GM18907 (cell line): ENCODE data around the gene CST8.
A peak's percentile ranks its signal among the peaks of the same experiment; 100 is the strongest.
"Not testable (repeated sequence)": the region's sequence is repeated elsewhere in the genome, so short reads cannot be mapped to it uniquely, and the experiment has no call there.

ENCODE experiments used
- ATAC-seq: cut with Tn5 transposase; IDR thresholded peaks from one replicate; pipeline ENCODE4 v1.9.1; 2021; ENCODE audit warnings: mild to moderate bottlenecking, moderate library complexity; ENCODE audit not compliant: unreplicated experiment

CST8 gene, protein sequence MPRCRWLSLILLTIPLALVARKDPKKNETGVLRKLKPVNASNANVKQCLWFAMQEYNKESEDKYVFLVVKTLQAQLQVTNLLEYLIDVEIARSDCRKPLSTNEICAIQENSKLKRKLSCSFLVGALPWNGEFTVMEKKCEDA

GRCh38 chr20:23490817-23491216 is at the start of gene CST8:
Gene CST8, plus strand, starts transcription at chr20:23491117. Its CDS starts 551 bp downstream, at chr20:23491668.
- ATAC-seq, result no peak

GRCh38 chr20:23441850-23442313 is 49.0 kb upstream of the CST8 start:
- peak; percentile 76 for ATAC-seq

DNA sequence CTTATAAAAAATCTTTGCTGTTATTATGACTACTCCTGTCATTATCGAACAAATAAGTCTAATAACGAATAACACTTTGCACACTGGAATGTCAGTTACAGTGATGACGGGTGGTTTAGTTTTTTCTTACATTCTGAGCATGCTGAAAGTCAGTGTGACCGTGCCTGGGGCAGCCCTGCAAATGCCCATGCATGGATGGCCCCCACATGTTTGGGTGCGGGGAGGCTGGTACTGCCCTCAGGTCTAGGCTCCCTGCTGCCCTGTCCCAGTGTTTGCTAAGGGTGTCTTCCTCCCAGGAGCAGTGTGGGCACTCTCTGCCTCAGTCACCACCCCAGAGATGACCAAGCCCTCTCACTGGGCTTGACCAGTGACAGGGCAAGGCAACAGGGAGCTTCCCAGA is 48.5 kb upstream of the CST8 start:
- no peak for ATAC-seq

DNA sequence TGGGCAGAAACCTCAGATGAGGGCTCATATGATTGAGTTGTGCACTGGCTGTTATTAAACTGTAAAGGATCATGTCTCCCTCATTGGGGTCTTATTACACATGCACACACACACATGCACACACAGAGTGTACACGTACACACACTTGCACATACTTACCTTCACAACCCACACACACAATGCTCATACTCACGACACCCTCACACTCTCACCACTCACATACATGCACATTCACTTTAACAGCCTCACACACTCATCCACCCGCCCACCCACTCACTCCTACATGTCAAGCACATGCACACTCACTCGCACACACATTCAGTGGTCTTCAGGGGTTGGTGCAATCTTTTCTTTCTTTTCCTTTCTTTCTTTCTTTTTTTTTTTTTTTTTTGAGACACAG is 46.1 kb upstream of the CST8 start:
- ATAC-seq, result no peak

- ATAC-seq, result no peak
Observed at GRCh38 chr20:23445596-23446217, 45.2 kb upstream of the CST8 start.

- peak; percentile 69 for ATAC-seq
Observed at GRCh38 chr20:23446505-23446904, 44.4 kb upstream of the CST8 start.

DNA sequence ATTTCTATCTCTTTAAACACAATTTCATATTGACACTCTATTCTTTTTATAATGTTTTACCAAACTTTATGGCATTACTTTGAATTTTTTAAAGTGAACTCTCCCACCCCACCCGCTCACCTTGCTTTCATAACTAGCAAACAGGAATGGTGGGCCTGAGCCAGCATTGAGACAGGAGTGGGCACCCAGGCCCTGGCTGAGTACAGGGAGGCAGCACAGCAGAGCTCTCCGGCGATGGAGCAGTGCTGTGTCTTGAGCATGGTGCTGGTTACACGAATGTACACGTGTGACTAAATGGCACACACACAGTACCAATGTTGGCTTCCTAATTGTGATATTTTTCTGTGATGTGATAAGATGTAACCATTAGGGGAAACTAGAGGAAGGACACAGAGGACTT is 42.8 kb upstream of the CST8 start:
- ATAC-seq, result no peak

DNA sequence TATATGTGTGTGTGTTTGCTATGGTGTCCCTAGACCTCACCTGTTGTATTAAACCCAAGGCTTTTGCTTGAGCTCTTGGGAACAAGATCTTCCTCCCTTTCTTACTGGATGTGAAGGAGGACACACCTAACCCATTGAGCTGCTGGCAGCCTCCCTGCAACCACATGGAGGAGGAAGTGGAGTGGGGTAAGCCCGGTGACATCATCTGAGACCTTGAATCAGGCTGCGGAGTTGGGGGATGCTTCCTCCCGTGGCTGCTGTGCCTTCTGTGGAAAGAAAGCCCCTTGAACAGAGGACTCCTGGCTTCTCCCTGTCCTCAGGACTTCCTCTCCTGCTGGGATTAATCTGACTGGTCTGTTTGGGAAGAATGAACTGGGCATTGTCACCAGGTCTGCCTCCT is 41.5 kb upstream of the CST8 start:
- ATAC-seq, result no peak

- no peak for ATAC-seq
Observed at GRCh38 chr20:23450877-23451276, 40.0 kb upstream of the CST8 start.

- no peak for ATAC-seq
Observed at GRCh38 chr20:23451956-23452487, 38.9 kb upstream of the CST8 start.

DNA sequence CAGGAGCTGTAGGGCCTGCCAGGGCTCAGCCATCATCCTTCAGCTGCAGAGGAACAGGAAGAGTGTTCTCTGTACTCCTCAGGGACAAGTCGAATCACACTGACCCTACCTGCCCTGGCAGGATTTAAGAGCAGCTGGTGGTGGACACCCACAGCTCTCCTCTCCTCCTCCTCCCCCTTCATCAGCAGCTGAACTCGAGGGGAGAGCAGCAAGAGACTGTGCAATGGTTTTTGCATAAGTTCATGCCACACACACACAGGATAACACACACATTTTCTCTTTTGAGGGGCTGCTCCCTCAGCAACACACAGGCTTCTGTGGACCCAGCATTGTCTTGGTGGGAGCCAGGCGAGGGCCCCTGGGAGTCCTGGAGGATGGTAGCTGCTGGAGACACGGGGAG is 38.1 kb upstream of the CST8 start, which contains the start of gene CST11:
Gene CST11, minus strand, starts transcription at position 101 of the 400 bp plus-strand sequence. Its CDS starts 65 bp downstream, at position 36.
- no peak for ATAC-seq

DNA sequence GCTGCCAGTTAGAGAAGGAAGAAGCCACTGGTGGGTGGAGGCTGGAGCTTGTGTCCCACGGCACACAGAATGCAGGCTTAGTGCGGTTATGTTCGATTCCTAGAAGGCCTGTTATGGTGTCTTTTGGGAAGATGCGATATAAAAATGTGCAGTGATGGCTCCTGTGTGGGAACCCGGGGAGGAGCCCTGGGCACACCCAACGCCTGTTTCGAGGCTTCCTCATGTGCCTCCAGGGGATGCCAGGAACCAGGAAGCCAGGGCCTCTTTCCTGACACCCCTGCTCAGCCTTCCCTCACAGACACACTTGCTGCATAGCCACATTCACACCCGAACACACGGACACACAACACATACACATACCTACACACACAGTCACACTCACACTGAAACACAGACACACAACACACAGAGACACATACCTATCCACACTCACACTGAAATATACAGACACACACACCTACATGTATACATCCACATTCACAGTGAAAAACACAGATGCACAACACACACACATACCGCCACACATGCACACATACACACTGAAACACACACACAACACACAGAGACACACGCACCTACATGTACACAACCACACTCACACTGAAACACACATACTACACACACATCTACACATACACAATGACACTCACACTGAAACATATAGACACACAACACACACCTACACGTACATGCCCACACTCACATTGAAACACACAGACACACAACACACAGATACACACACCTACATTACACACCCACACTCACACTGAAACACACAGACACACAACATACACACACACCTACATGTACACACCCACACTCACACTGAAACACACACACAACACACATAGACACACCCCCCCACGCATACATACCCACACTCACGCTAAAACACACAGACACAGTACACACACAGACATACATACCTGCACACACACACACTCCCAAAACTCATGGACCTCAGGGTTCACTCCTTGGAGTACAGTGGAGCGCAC is 37.1 kb upstream of the CST8 start:
- no peak for ATAC-seq

DNA sequence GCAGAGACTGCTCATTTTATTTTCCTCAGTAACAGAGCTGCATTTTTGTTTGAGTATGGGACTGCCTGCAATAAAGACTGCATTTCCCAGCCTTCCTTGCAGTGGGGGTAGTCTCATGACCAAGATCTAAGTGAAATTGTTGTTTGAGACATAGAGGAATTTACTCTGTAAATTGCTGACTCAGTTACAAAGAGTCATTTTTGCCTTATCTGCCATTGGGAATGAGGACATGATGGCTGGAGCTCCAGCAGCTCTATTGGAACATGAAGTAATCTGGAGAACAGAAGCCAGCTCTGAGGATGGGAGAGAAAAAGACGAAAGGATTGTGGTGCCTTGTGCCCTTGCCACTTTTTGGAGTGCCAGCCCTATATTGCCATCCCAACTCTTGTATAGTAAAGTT is 36.1 kb upstream of the CST8 start:
- ATAC-seq, result no peak

- no peak for ATAC-seq
Observed at GRCh38 chr20:23455639-23456038, 35.3 kb upstream of the CST8 start.

- no peak for ATAC-seq
Observed at GRCh38 chr20:23456409-23456808, 34.5 kb upstream of the CST8 start.

- no peak for ATAC-seq
Observed at GRCh38 chr20:23456873-23457272, 34.0 kb upstream of the CST8 start.

DNA sequence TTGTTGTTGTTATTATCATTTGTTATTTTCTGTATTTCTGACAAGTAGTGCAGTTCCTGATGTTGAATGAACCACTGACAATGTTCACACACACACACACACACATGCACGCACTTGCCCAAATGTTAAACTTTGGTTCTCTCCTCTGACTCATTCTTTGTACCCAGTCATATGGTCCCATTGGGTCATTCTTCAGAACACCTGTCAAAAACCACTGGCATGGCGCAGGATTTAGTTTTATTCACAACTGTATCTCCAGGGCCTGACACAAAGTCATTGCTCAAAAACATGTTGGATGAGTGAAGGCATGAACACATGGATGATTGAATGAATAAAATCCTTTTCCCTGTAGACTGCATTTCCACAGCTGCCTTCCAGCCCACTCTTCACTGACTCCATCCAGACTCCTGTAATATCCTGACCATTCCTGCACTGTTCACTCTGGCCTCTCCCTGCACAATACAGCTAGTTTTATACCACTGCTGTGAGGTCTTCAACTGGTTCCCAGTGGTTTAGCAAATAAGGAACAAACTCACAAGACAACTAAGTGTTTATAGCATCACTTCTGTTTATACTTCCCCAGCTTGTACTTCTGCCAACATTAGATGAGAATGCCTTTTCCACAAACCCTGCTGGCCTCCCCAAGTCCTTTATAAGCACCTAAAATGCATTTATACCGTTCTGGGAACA is 31.3 kb upstream of the CST8 start:
- no peak for ATAC-seq

DNA sequence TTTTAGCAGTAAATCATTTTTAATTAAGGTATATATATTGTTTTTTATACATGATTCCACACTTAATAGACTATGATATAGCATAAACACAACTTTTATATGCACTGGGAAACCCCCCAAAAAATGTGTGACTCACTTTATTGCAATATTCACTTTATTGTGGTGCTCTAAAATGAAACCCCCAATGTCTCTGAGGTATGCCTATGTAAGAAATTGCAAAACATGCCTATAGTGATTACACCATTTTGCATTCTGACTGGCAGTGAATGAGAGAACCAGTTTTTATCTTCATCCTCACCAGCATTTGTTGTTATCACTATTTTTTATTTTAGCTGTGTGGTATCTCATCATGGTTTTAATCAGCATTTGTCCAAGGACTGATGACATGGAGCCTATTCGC is 29.7 kb upstream of the CST8 start:
- no peak for ATAC-seq

DNA sequence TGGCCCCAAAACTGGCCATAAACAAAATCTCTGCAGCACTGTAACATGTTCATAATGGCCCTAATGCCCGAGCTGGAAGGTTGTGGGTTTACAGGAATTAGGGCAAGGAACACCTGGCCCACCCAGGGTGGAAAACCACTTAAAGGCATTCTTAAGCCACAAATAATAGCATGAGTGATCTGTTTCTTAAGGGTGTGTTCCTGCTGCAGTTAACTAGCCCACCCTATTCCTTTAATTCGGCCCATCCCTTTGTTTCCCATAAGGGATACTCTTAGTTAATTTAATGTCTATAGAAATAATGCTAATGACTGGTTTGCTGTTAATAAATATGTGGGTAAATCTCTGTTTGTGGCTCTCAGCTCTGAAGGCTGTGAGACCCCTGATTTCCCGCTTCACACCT is 24.0 kb upstream of the CST8 start:
- not testable (repeated sequence) for ATAC-seq

DNA sequence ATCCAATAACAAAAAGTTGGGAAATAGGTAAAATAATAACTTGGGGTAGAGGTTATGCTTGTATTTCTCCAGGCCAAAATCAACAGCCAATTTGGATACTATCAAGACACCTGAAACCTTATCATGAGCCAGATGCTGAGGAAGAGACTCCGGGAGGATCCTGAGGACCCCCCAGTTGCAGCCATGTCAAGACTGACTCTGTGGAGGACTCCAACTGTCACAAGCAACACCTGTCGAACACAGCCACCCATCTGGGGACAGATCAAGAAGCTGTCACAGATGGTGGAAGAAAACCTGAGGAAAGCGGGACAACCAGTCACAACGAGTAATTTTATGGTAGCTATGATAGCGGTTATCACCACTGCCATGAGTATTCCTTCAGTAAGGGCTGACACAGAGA is 18.6 kb upstream of the CST8 start:
- ATAC-seq, result not testable (repeated sequence)

DNA sequence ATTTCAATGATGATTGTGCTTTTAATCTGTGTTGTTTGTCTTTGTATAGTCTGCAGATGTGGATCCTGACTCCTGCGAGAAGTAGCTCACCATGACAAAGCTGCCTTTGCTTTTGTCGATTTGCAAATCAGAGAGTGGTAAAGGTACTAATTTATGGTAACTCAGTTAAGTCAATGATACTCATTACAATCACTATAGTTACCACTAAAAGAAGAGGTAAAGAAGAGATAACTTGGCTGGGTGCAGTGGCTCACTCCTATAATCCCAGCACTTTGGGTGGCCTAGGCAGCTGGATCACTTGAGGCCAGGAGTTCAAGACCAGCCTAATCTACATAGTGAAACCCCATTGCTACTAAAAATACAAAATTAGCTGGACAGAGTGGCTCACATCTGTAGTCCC is 17.6 kb upstream of the CST8 start:
- not testable (repeated sequence) for ATAC-seq
